HG02870 (cell line): ENCODE data around the gene GIMAP5.

Source experiments
- ATAC-seq: cut with Tn5 transposase; IDR thresholded peaks from one replicate; pipeline ENCODE4 v1.9.1; 2021; ENCODE audit warnings: mild to moderate bottlenecking, moderate library complexity; ENCODE audit not compliant: unreplicated experiment

Gene GIMAP5

GRCh38 chr7:150734254-150734653 lies 3.0 kb upstream of the GIMAP5 start:
- ATAC-seq, result peak; percentile 43

GRCh38 chr7:150735596-150736358 lies 1.4 kb upstream of the GIMAP5 start:
- no peak for ATAC-seq

DNA sequence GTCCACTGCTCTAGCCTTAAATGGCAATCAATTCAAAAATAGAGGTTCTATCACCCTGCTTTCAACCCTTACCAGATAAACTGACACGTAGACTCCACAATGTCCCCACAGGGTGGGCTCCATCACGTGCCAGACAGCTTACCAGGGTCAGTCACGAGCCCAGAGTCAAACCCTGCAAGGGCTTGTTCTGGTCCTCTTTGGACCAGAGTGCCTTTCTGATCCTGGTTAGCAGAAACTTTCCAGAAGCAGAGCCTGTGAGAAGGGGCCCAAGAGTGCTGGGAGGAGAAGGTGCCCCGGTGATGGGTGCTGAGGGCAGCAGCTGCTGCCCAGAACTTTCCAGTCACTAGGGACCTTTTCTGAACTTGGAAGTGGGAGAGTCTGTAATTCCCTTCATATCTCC lies 354 bp upstream of the GIMAP5 start:
- no peak for ATAC-seq

DNA sequence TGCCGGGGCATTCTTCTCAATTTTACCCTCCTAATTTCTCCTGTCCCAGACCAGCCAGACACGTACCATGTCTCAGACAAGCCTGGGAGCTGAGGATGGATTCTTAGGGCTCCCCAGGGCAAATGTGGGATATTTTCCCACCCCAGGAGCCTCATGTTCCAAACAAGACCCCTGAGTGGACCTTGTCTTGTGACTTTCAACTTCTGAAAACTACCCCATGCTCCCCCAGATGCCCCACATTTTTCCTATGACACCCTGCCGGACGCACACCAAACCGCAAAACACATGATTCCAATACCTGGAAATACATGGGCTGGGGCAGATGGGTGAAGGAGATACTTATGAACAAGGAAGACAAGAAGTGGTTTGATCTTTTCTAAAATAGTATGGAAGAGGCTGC lies 874 bp downstream of the GIMAP5 start:
- no peak for ATAC-seq

- no peak for ATAC-seq
Observed at GRCh38 chr7:150738591-150739001, 1.4 kb downstream of the GIMAP5 start.

- ATAC-seq, result no peak
Observed at GRCh38 chr7:150739033-150739432, 1.8 kb downstream of the GIMAP5 start.

DNA sequence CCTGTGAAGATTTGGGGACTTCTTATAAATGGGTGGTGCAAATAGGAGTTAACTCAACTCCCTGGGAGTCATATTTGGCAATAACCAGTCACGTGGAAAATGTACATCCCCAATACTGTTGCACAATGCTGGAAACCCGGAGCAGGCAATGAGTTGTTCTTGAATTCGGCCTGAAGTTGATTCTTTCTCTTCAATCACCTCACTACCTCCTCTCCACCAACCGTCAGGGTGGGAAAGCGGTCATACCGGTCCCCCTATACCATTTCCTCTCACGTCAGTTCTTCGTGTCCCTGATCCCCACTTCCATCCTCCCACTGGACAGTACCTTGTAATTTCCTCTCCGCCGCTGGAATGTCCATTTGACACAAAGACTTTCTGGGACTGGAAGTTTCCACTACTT lies 2.8 kb downstream of the GIMAP5 start:
- ATAC-seq, result no peak

- ATAC-seq, result no peak
Observed at GRCh38 chr7:150742286-150742968, 5.2 kb downstream of the GIMAP5 start.

DNA sequence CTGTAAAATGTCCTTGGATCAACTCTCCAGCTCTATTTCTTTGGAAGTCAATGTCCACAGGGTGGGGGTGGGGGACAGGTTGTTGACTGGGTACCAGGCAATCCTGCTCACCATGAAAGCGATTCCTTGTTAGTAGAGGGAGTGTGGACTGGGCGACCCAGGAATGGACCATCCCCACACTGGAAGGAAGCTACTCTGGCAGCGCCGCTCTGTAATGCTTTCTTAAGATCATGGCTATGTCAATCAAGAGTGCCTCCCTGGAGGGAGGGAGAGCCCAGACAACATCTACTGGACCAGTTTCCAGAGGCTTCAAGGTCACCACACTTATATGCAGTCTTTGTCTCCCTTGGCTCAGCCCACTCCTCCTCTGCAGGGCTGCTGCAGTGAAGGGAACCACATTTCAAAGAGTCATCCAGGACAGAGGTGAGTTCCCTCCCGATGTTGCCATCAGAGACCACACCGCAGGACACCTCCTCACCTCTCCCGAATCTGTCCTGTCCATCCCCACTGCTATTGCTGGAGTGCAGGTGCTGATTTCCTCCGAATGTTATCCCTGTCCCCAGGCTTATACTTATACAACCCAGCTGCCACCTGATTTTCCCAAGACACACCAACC lies 6.9 kb downstream of the GIMAP5 start:
- no peak for ATAC-seq

DNA sequence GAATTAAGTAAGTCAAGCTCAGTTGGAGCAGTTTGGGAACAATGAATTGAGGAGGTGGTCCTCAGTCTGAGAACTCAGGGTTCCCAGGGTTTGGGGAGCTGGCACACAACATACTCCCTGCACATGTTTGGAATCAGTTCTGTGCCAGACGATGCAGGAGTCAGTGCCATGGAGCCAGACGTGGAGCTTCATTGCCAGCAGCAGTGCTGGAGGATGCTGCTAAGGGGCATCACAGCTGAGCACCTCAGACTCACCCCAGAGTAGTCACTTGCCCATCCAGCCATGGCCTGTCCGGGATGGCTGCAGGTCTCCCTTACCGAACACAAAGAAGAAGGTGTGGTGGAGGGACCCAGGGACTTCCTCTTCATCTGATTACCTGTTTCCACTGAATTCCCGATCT lies 7.9 kb downstream of the GIMAP5 start:
- ATAC-seq, result no peak

- ATAC-seq, result no peak
Observed at GRCh38 chr7:150745876-150746275, 8.7 kb downstream of the GIMAP5 start.

GRCh38 chr7:150746921-150747320 lies 9.7 kb downstream of the GIMAP5 start:
- no peak for ATAC-seq

GRCh38 chr7:150748376-150748775 lies 11.2 kb downstream of the GIMAP5 start:
- no peak for ATAC-seq

GRCh38 chr7:150751702-150752101 lies 14.5 kb downstream of the GIMAP5 start:
- no peak for ATAC-seq

DNA sequence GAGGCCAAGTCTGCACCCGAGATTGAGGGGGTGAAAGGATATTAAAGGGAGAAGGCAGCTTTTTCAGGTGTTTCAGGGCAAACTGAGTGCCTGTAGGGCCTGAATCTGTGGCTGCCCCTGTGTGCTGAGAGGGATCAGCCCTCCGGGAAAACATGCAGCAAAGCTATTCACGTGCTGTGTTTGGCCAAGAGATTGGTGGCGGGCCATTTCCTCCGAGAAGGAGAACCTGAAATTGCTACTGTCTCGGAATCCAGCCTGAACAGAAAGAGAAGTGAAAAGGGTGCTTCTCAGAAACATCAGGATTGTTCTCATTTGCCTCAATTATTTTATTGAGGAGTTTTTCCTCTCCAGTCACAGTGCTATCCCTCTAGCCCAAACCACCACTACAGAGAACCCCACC lies 16.0 kb downstream of the GIMAP5 start:
- ATAC-seq, result no peak

GRCh38 chr7:150753826-150754603 lies 16.8 kb downstream of the GIMAP5 start:
- peak; percentile 52 for ATAC-seq

GRCh38 chr7:150754951-150755350 lies 17.7 kb downstream of the GIMAP5 start:
- ATAC-seq, result no peak

DNA sequence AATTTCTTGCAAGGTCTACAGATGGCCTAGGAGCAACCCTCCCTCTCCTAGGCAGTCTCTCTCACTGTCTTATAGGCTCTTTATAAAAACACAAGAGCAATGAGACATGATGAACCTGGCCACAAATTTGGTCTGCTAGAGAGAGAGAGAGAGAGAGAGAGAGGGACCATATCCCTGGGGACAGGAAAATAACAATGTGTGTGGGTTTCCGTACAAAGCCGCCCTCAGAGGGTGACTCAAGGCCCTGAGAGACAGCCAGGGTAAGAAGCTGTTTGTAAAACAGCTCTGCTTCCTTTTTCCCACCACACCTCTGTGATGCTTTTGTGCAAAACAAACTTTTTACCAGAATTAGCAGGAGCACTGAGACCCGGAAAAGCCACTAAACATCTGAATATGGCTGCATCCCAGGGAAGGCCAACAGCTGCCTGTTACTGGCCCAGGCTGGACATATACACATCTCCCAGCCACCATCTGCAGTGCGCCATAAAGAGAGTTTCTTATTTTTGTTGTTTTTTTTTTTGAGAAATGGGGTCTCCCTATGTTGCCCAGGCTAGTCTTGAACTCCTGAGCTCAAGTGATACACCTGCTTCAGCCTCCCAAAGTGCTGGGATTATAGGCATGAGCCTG lies 18.4 kb downstream of the GIMAP5 start:
- peak; percentile 41 for ATAC-seq

DNA sequence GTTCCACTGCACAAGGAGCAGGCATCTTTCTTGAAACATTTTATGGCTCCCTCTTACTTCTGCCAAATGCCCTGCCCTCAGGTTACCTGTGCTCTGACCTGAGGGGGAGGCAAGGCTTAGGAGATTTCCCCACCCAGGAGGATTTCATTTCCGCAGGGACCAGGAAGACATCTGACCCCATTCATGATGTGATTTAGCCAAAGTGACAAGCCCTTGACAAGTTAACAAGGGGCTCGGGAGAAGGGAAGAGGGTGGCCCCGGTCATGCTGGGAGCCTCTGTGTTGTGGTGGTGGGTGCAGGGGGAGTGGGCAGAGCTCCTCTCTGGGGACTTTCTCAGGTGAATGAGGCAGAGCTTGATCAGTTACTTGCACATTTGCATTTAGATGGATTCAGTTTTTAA lies 18.9 kb downstream of the GIMAP5 start:
- no peak for ATAC-seq

DNA sequence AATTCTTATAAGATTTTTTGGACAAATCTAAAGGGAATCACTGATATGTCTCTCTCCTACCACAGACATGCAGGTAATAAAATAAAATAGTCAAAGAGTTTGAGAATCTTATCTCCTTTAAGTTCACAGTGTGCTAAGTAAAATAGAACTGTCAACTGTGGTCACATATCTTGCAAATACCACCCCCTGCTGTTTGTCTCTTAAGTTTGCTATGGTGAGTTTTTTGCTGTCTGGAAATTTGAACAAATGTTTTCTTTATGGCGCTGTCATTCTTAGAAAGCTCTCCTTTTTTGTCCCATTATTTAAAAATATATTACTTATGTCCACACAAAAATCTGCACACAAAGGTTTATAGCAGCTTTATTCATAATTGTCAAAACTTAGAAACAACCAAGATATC lies 19.6 kb downstream of the GIMAP5 start:
- ATAC-seq, result no peak

GRCh38 chr7:150759479-150759878 lies 22.3 kb downstream of the GIMAP5 start:
- no peak for ATAC-seq
